K562 (cell line): ENCODE data around the gene CD22. TPM values are rescaled to one million over a fixed set of nuclear protein-coding genes. Genes with fewer than 3 reads are reported as not detected.

Source experiments
- FOXM1 ChIP-seq, 2 experiments: fragments of 450-650 bp in 1 of 2; sonication (generic) in 1 of 2; formaldehyde crosslinking in 1 of 2; IDR thresholded peaks; 2 replicates each; pipeline versions ENCODE4 v1.6.1 to v1.9.0; 2017 to 2022; ENCODE audit warnings: low read depth in 2 of 2, mild to moderate bottlenecking in 2 of 2, missing genetic modification reagents in 1 of 2, moderate library complexity in 1 of 2
- SMARCC2 ChIP-seq: fragments of 450-650 bp; IDR thresholded peaks from 2 replicates; pipeline ENCODE4 v1.6.1; 2017; ENCODE audit warnings: antibody characterized with exemption, moderate library complexity, mild to moderate bottlenecking, low read depth
- THRAP3 ChIP-seq: fragments of 450-650 bp; IDR thresholded peaks from 2 replicates; pipeline ENCODE4 v1.6.1; 2016; ENCODE audit warnings: mild to moderate bottlenecking, inconsistent platforms, borderline replicate concordance
- ZNF407 ChIP-seq: fragments of 450-650 bp; IDR thresholded peaks from 2 replicates; pipeline ENCODE4 v1.6.1; 2016; ENCODE audit warnings: low read depth
- polyA plus RNA-seq, 8 experiments: library from polyadenylated mRNA; depleted of rRNA in 4 of 8; stranded (reverse) in 5 of 8; unstranded in 3 of 8; fragments of >200 nt; fragmentation: Nextera tagmentation in 2 of 8; fragmentation: Illumina TruSeq in 1 of 8; extraction: Ambion mirVana in 2 of 8; extraction: Trizol in 1 of 8; gene quantifications; 2 replicates each; pipeline versions ENCODE4 v1.2.1 to v1.2.3, GENCODE V29; 2011 to 2014; ENCODE audit warnings: inconsistent platforms in 1 of 8, missing spikeins in 1 of 8
- total RNA-seq, 7 experiments: library from RNA; depleted of rRNA in 6 of 7; stranded (reverse); fragments of >200 nt in 6 of 7; fragmentation: Illumina TruSeq in 2 of 7; extraction: Trizol in 2 of 7; gene quantifications; 2 replicates each; pipeline versions ENCODE4 v1.2.1 to v1.2.3, GENCODE V29; 2011 to 2021; ENCODE audit warnings: low replicate concordance in 1 of 7

The CD22 gene
- total and polyA plus RNA-seq, 9 of the 15 experiments (the other 6 are each of a cell fraction or from before 2014, with no cell fraction given), result 0.29 to 5.0 (median 3.5) TPM

DNA sequence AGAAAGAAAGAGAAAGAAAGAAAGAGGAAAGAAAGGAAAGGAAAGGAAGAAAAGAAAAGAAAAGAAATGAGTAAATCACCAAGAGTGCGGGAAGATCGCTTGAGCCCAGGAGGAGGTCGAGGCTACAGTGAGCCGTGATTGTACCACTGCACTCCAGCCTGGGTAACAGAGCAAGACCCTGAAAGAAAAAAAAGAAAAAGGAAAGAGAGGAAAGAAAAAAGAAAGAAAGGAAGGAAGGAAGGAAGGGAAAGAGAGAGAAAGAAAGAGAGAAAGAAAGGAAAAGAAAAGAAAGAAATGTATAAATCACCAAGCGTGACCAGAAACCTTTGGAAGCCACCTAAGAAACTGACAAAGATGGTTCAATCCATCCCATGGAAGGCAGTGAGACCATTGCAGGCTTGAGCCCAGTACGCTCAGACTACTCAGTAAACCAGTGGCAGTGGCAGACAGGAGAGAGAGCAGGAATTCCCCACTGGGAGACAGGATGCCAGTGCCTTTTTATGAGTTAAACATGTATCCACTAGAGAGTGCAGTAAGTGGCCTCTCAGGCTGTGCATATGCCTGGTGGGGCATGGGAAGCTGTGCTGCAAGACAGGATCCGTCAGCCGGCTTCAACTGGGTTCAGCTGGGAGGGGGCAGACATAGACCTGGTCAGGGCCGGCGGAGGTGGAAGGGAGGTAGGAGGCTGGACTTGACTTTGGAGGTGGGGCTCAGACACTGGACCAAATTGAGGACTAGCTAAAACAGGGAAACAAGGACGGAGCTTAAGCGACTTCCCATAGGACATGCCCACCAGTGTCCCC, 46.7 kb downstream of the CD22 start (continued):
- no peak for TF ChIP-seq ZNF407
- peak; percentile 84 for TF ChIP-seq THRAP3
- no peak for TF ChIP-seq FOXM1 (IDR thresholded peaks at IDR 0.05; ENCODE audit: low read depth)
- no peak for TF ChIP-seq FOXM1 (CRISPR knock-in tag; IDR thresholded peaks at IDR 0.05; ENCODE audit: low read depth)
- TF ChIP-seq SMARCC2, result no peak
